Bladder microvascular endothelial cell (primary cell): ENCODE data around the gene PAPSS2. TPM values are rescaled to one million over a fixed set of nuclear protein-coding genes. Genes with fewer than 3 reads are reported as not detected.

Experiments
- total RNA-seq: library from RNA; depleted of rRNA; stranded (reverse); fragments of >200 nt; gene quantifications from 2 replicates; pipeline ENCODE4 v1.2.3, GENCODE V29; 2014

Gene PAPSS2
- 37.2 and 104 TPM in 2 replicates for total RNA-seq

GRCh38 chr10:87659571-87660483, at the start of gene PAPSS2:
Gene PAPSS2 (plus strand): TSS chr10:87659878. CDS start chr10:87659982, 104 bp downstream.

Other genes with a start within 250 kb of the PAPSS2 start
- gene MINPP1, start 155.0 kb upstream of the PAPSS2 start, total RNA-seq, result 6.3 and 22.2 TPM in 2 replicates
- gene ATAD1, start 158.3 kb downstream of the PAPSS2 start, total RNA-seq, result 15.1 and 34.2 TPM in 2 replicates
- 0.16 and 0.25 TPM in 2 replicates for gene KLLN, start 203.7 kb downstream of the PAPSS2 start, total RNA-seq
- 64.8 and 115 TPM in 2 replicates for gene PTEN, start 203.7 kb downstream of the PAPSS2 start, total RNA-seq